ENCODE results near the gene SLC6A20. TPM values are rescaled to one million over a fixed set of nuclear protein-coding genes. Genes with fewer than 3 reads are reported as not detected.

Gene SLC6A20
- total RNA-seq, 1 donor from 2014 or later, result not detected

DNA sequence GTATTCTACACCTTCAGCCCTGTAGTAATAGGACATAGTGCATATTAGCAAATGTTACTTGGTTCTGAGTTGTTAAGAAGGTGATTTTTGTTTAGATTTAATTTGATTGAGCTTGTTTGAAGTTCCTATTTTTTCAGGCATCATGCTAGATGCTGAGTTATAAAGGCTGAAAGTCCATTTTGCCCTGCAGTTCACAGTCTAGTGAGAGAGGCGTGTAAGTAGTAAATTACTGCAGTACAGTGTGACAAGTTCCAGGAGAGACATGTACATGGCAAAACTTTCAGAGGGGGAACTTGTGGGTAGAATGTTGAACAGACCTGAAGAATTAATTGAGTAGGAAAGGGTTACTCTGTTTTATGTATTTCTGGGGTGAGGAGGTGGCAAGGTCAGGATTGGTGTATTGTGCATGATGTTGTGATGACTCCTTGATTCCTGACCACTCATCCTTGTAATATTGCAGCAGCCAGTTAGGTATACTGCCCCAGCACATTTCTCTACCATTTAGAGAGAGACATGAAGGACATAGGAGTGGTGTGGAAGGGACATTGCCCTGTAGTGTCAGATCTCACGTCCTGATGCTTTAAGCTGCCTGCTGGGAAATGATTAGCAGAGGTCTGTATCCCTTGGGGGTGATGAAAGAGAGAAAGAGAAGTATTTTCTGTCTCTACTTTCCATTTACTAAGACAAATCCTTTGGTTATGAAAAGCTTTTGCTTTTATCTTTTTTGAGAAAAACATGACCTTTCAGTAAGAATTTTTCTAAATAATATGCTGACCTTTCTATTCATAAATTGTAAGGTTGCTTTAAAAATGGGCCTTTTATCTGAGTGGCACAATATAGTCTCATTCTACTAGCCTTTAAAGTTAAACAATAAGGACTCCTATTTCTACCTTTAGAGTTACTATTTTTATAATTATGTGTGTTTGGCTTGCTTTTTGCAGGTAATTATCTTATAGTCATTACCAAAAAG, 90.2 kb downstream of the SLC6A20 start:
- ATAC-seq (no peak), DNase-seq (ENCODE audit: missing footprints) (no peak)
- intact Hi-C loops (cut with DNase I), result no loop called here

Other genes starting within 250 kb of the SLC6A20 start
- gene LIMD1, start 201.8 kb downstream of the SLC6A20 start, total RNA-seq, result 34.1 TPM
- 26.3 TPM for gene SACM1L, start 107.1 kb downstream of the SLC6A20 start, total RNA-seq
- 8.9 TPM for gene LZTFL1, start 45.6 kb upstream of the SLC6A20 start, total RNA-seq
- gene CCR9, start 90.0 kb upstream of the SLC6A20 start, total RNA-seq, result not detected
- 0.19 TPM for gene CXCR6, start 146.9 kb upstream of the SLC6A20 start, total RNA-seq
- gene FYCO1, start 199.3 kb upstream of the SLC6A20 start, total RNA-seq, result 107 TPM
- gene XCR1, start 230.9 kb upstream of the SLC6A20 start, total RNA-seq, result not detected